Lung (tissue), 12 donors: Measurements from ENCODE around the gene COMMD3. TPM values are rescaled to one million over a fixed set of nuclear protein-coding genes. Genes with fewer than 3 reads are reported as not detected.
A peak's percentile ranks its signal among the peaks of the same experiment; 100 is the strongest.

Experiments used
- ATAC-seq: fragments of 200-7000 bp; cut with Tn5 transposase; one replicate; pipeline ENCODE4 v1.9.1; 2020; ENCODE audit warnings: moderate number of reproducible peaks; ENCODE audit not compliant: insufficient read depth, low FRiP score
- DNase-seq, 3 donors: peaks; one replicate each; pipeline ENCODE4 v3.0.0-alpha.2; 2013 to 2017
- H3K27ac ChIP-seq, 2 donors: one replicate each; pipeline ENCODE4 v1.5.1; 2013; ENCODE audit warnings: mild to moderate bottlenecking in 2 of 2, moderate library complexity in 2 of 2, control low read depth in 1 of 2, inconsistent platforms in 1 of 2, low read depth in 1 of 2, low read length in 1 of 2
- H3K27me3 ChIP-seq, 3 donors: one replicate each; pipeline ENCODE4 v1.5.1; 2013; ENCODE audit warnings: low read length in 2 of 3; ENCODE audit not compliant: control insufficient read depth in 3 of 3, insufficient read depth in 3 of 3
- H3K36me3 ChIP-seq, 4 donors: one replicate each; pipeline ENCODE4 v1.5.1; 2013; ENCODE audit warnings: low read length in 4 of 4, mild to moderate bottlenecking in 1 of 4, moderate library complexity in 1 of 4; ENCODE audit not compliant: control insufficient read depth in 4 of 4, insufficient read depth in 4 of 4
- H3K4me1 ChIP-seq, 5 donors: one replicate each; pipeline ENCODE4 v1.5.1; 2013; ENCODE audit warnings: low read length in 5 of 5, mild to moderate bottlenecking in 2 of 5, moderate library complexity in 1 of 5; ENCODE audit not compliant: control insufficient read depth in 5 of 5, insufficient read depth in 5 of 5
- H3K4me3 ChIP-seq: one replicate; pipeline ENCODE4 v1.5.1; 2013; ENCODE audit warnings: mild to moderate bottlenecking, control low read depth, moderate library complexity
- H3K9ac ChIP-seq, 2 donors: one replicate each; pipeline ENCODE4 v1.5.1; 2013; ENCODE audit warnings: low read length in 2 of 2, control low read depth in 1 of 2; ENCODE audit not compliant: insufficient read depth in 1 of 2
- H3K9me3 ChIP-seq, 4 donors: one replicate each; pipeline ENCODE4 v1.5.1; 2013; ENCODE audit warnings: low read length in 3 of 4, mild to moderate bottlenecking in 1 of 4, moderate library complexity in 1 of 4; ENCODE audit not compliant: control insufficient read depth in 4 of 4, insufficient read depth in 3 of 4
- WGBS, 2 donors: extraction: QIAGEN DNeasy Blood & Tissue Kit; methylation state at CpG; one replicate each; pipeline ENCODE4 v1.1.7; 2013; 5-methylcytosine and 5-hydroxymethylcytosine counted together
- polyA plus RNA-seq, 2 donors: library from polyadenylated mRNA; stranded (reverse); fragments of 200-250 nt; gene quantifications; one replicate each; pipeline ENCODE4 v1.2.1, GENCODE V29; 2013
- total RNA-seq, 2 donors: library from RNA; depleted of rRNA in 1 of 2; stranded (reverse); fragments of >200 nt in 1 of 2; gene quantifications; one replicate each; pipeline ENCODE4 v1.2.1, GENCODE V29; 2014 to 2021
- TF ChIP-seq, protein P1 (sequence below): IDR thresholded peaks from 2 replicates; pipeline ENCODE4 v1.5.1; 2012; ENCODE audit warnings: mild to moderate bottlenecking; ENCODE audit errors: control extremely low read depth, extremely low read depth
- donor health status: control.
- donor health status: control.
- donor health status: Bipolar disorder and iron deficiency.
- donor health status: healthy.
- donor health status: DM: yes; HTN: yes; CAD: no.

Gene COMMD3
- total and polyA plus RNA-seq, 4 donors: 40.6 to 70.3 (median 56.2) TPM

DNA sequence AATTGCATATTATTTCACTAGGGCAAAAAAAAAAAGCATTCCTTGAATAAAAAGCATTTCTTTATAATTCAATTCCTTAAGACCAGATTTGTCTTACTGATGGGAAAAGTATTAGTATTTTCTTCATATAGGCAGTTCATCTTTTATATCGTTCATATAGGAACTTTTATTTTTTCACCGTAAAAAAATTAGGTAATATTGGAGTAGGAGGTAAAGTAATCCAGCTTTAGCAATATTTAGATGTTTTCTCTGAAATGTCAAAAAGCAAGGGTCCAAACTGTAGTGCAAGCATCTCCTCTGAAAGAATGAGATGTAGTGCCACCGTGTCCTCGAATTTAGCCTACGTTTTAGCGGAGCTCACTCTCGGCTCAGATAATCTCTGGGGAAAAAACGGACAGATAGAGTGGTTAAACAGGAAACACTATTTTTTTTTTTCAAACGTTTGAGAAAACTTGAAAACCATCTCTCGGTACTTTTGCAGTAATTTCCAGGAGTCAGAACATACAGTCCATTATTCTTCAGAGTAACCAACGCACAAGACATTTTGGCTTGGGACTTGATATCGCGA lies 23.7 kb downstream of the COMMD3 start:
- TF ChIP-seq, protein P1, sequence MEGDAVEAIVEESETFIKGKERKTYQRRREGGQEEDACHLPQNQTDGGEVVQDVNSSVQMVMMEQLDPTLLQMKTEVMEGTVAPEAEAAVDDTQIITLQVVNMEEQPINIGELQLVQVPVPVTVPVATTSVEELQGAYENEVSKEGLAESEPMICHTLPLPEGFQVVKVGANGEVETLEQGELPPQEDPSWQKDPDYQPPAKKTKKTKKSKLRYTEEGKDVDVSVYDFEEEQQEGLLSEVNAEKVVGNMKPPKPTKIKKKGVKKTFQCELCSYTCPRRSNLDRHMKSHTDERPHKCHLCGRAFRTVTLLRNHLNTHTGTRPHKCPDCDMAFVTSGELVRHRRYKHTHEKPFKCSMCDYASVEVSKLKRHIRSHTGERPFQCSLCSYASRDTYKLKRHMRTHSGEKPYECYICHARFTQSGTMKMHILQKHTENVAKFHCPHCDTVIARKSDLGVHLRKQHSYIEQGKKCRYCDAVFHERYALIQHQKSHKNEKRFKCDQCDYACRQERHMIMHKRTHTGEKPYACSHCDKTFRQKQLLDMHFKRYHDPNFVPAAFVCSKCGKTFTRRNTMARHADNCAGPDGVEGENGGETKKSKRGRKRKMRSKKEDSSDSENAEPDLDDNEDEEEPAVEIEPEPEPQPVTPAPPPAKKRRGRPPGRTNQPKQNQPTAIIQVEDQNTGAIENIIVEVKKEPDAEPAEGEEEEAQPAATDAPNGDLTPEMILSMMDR: no peak
- WGBS, 2 donors: 1 to 2% methylated on average over 13 of the region's 13 CpGs
- DNase-seq (peak in 1 of 3 donors; percentile 16), ATAC-seq (no peak)
- H3K4me1 ChIP-seq: peaks cover 0 to 24% (median 3%) of the 10 kb centered on the region in 5 donors
- H3K4me3 ChIP-seq: no peak overlapping the region
- H3K36me3 ChIP-seq: no peaks in the 10 kb centered on the region
- no peak overlapping the region for H3K27ac ChIP-seq
- H3K9me3 ChIP-seq: peaks cover 0 to 6% (median 0%) of the 10 kb centered on the region in 4 donors
- peaks cover 0 to 80% (median 75%) of the 10 kb centered on the region in 3 donors for H3K27me3 ChIP-seq
- H3K9ac ChIP-seq: peak overlapping the region in 1 of 2 donors; percentile 59

DNA sequence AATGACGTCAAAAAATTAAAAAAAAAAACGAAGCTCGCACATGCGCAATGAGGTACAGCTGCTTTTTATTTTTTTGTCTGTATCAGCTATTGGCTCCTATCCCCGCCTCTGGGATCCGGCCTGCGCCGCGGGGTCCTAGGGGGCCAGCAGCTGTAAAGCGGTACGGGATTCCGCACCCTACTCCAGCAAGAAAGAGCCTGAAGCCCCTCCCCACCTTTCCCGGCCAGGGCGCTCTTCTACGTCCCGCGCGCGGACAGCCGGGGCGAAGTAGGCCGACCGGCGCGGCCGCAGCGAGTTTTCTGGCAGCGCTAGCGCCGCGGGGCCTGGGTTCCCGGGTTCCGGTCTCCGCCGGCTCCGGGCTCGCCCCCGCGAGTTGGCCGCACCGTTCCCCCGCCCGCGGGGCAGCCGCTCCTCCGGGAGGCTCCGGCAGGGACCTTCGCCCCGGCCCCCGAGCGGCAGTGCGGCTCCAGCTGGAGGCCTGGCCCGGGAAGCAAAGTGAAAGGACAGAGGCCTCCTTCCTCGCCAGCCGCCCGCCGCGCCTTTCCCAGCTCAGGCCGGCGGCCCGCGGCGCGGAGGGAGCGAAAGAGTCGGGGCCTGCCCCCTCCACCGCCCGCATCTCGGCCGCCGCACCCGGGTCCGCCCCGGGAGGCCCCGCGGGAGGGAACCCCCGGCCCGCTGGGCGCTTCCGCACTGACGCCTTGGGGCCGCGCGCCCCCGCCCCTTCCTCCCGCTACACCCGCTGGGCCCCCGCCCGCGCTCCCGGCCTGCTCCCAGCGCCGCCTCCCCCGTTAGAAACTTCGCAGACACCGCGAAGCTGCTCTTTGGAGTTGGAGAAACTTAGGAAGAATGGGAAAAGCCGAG lies 24.4 kb downstream of the COMMD3 start:
- Histone ChIP-seq H3K4me1 (peaks cover 0 to 23% (median 3%) of the 10 kb centered on the region in 5 donors), H3K9ac (peak overlapping the region; percentile 37 to 59), H3K4me3 (peak overlapping the region; percentile 85), H3K36me3 (no peaks in the 10 kb centered on the region), H3K9me3 (peaks cover 0 to 9% (median 0%) of the 10 kb centered on the region in 4 donors), H3K27ac (peak overlapping the region; percentile 96), H3K27me3 (peaks cover 5 to 80% (median 79%) of the 10 kb centered on the region in 3 donors)
- DNase-seq (peak; percentile 88 to 96 (median 92)), ATAC-seq (peak; percentile 73)
- 0 to 1% methylated on average over 66 to 98 of the region's 98 CpGs for WGBS, 2 donors
- TF ChIP-seq, protein P1: no peak

DNA sequence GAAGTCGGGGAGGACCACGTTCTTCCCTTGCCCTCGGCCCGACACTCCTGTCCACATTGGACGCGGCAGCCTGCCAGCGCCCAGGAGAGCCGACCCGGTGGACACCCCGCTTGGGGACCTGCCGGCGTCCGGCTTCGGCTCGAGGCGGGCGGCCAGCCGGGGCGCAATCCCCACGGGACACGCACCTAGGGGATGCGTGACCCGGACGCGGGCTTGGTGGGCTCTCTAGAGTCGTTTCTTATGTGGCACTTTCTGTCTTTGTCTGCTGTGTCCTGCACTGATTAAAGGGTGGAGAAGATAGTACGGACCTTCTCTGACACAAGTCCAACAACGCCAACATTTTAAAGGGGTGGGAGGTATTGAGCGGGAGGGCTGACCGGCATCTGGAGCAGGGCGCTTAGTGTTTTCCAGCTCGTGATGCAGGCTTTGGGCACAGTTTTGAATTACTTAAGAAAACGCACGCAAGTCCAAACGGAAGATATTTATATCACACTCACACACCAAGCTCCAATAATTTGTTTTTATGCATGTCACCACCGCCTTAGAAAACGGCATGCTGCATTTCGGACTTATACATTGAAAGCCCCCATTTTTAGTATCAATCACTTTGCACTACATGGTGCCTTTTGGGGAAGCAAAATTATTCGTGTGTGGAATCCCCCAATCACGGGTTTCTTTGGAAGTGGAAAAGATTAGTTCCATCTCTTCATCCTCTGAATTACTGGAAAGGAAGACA lies 25.2 kb downstream of the COMMD3 start:
- H3K27ac ChIP-seq: peak overlapping the region in 1 of 2 donors; percentile 96
- 1 to 4% methylated on average over 40 of the region's 40 CpGs for WGBS, 2 donors
- ATAC-seq (peak; percentile 3), DNase-seq (peak; percentile 57 to 75 (median 69))
- no peaks in the 10 kb centered on the region for H3K36me3 ChIP-seq
- peaks cover 0 to 16% (median 3%) of the 10 kb centered on the region in 5 donors for H3K4me1 ChIP-seq
- TF ChIP-seq, protein P1: no peak
- H3K4me3 ChIP-seq: peak overlapping the region; percentile 85
- peak overlapping the region in 1 of 2 donors; percentile 37 for H3K9ac ChIP-seq
- H3K9me3 ChIP-seq: peaks cover 0 to 8% (median 0%) of the 10 kb centered on the region in 4 donors
- peaks cover 5 to 83% (median 81%) of the 10 kb centered on the region in 3 donors for H3K27me3 ChIP-seq
